8988T (cell line): ENCODE results near the gene ASPSCR1.
A peak's percentile ranks its signal among the peaks of the same experiment; 100 is the strongest.
"Not testable (repeated sequence)": the region's sequence is repeated elsewhere in the genome, so short reads cannot be mapped to it uniquely, and the experiment has no call there.

Experiments
- DNase-seq: peaks from one replicate; pipeline ENCODE4 v3.0.0; 2011

ASPSCR1 gene

GRCh38 chr17:81960130-81960958 is 17.1 kb upstream of the ASPSCR1 start:
- no peak for DNase-seq

- DNase-seq, result peak; percentile 78
Observed at GRCh38 chr17:81961087-81961511, 16.3 kb upstream of the ASPSCR1 start, which contains the start of gene NOTUM. NOTUM (minus strand) TSS chr17:81961187; CDS start chr17:81960909, 278 bp downstream.

GRCh38 chr17:81961521-81962498 is 15.6 kb upstream of the ASPSCR1 start:
- no peak for DNase-seq

GRCh38 chr17:81962499-81963441 is 14.7 kb upstream of the ASPSCR1 start:
- no peak for DNase-seq

GRCh38 chr17:81964081-81964849 is 13.2 kb upstream of the ASPSCR1 start:
- no peak for DNase-seq

GRCh38 chr17:81966343-81967243 is 10.8 kb upstream of the ASPSCR1 start:
- DNase-seq, result no peak

GRCh38 chr17:81967244-81967532 is 10.2 kb upstream of the ASPSCR1 start:
- DNase-seq, result no peak

- DNase-seq, result no peak
Observed at GRCh38 chr17:81967533-81968395, 9.7 kb upstream of the ASPSCR1 start.

- no peak for DNase-seq
Observed at GRCh38 chr17:81968396-81968745, 9.1 kb upstream of the ASPSCR1 start.

- no peak for DNase-seq
Observed at GRCh38 chr17:81968850-81969812, 8.3 kb upstream of the ASPSCR1 start.

GRCh38 chr17:81973432-81973831 is 4.0 kb upstream of the ASPSCR1 start:
- DNase-seq, result no peak

- DNase-seq, result no peak
Observed at GRCh38 chr17:81976332-81977210, 858 bp upstream of the ASPSCR1 start.

- DNase-seq, result no peak
Observed at GRCh38 chr17:81978524-81979298, 1.3 kb downstream of the ASPSCR1 start.

GRCh38 chr17:81980122-81980521 is 2.7 kb downstream of the ASPSCR1 start:
- DNase-seq, result no peak

- DNase-seq, result no peak
Observed at GRCh38 chr17:81980707-81981343, 3.4 kb downstream of the ASPSCR1 start.

- not testable (repeated sequence) for DNase-seq
Observed at GRCh38 chr17:81981511-81981910, 4.1 kb downstream of the ASPSCR1 start.
